Right lobe of liver (tissue), 4 donors: Measurements from ENCODE around the gene ITGAV.

ENCODE experiments used
- POLR2A ChIP-seq: fragments of 450-650 bp; IDR thresholded peaks from one replicate; pipeline ENCODE4 v1.6.1; 2017; ENCODE audit warnings: antibody characterized with exemption, mild to moderate bottlenecking
- TF ChIP-seq, protein P1 (sequence below), 4 donors: fragments of 200-600 bp in 3 of 4; fragments of 450-650 bp in 1 of 4; IDR thresholded peaks; one replicate each; pipeline versions ENCODE4 v1.5.1 to v1.8.0; 2016 to 2022; ENCODE audit warnings: antibody characterized with exemption in 4 of 4, mild to moderate bottlenecking in 2 of 4
- donor health status: DM: no; HTN: no; CAD: no.
- donor health status: DM: no; HTN: no; CAD: no.
- donor health status: DM: no; HTN: yes; CAD: no.

DNA sequence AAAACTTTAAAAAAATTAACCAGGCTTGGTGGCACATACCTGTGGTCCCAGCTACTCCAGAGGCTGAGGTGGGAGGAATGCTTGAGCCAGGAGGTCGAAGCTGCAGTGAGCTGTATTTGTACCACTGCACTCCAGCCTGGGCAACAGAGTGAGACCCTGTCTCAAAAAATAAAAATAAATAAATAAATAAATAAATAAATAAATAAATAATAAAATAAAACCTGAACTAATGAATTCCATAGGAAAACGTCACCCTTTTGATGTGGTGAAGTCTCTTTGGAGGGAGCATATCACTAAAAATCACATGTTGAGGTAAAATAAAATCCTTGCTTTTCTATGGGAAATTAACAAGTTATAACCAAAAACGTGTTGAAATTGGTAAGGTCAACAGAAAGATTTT is 29.6 kb upstream of the ITGAV start:
- TF ChIP-seq, protein P1, sequence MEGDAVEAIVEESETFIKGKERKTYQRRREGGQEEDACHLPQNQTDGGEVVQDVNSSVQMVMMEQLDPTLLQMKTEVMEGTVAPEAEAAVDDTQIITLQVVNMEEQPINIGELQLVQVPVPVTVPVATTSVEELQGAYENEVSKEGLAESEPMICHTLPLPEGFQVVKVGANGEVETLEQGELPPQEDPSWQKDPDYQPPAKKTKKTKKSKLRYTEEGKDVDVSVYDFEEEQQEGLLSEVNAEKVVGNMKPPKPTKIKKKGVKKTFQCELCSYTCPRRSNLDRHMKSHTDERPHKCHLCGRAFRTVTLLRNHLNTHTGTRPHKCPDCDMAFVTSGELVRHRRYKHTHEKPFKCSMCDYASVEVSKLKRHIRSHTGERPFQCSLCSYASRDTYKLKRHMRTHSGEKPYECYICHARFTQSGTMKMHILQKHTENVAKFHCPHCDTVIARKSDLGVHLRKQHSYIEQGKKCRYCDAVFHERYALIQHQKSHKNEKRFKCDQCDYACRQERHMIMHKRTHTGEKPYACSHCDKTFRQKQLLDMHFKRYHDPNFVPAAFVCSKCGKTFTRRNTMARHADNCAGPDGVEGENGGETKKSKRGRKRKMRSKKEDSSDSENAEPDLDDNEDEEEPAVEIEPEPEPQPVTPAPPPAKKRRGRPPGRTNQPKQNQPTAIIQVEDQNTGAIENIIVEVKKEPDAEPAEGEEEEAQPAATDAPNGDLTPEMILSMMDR (IDR thresholded peaks at IDR 0.05), result no peak
- TF ChIP-seq POLR2A, result no peak
